Caco-2 (cell line): ENCODE measurements around the gene ERMN. TPM values are rescaled to one million over a fixed set of nuclear protein-coding genes. Genes with fewer than 3 reads are reported as not detected.

Experiments
- BruUV-seq: library from RNA; stranded (reverse); fragments of 400-500 nt; replicated peaks from 2 replicates; lab custom pipeline; 2021; lab: Mats Ljungman, UMichigan
- CTCF ChIA-PET: fragments of 300-600 bp; sonication (Branson Sonifier 250); formaldehyde crosslinking; loops from one replicate; lab custom pipeline; 2022; ENCODE audit warnings: antibody characterized with exemption; lab: Charles Lee
- POLR2A ChIA-PET: fragments of 300-600 bp; sonication (Branson Sonifier 250); formaldehyde crosslinking; loops from one replicate; lab custom pipeline; 2022; ENCODE audit warnings: antibody characterized with exemption; lab: Charles Lee
- DNase-seq, 2 experiments: peaks; one replicate each; pipeline versions ENCODE4 v3.0.0 to v3.0.0-alpha.2; 2020 to 2022
- H3K27me3 ChIP-seq: replicated peaks from 2 replicates; pipeline ENCODE4 v1.6.0; 2011; ENCODE audit warnings: low read length; ENCODE audit not compliant: control insufficient read depth, insufficient read depth
- H3K36me3 ChIP-seq: 2 replicates; pipeline ENCODE4 v1.5.1; 2011; ENCODE audit warnings: low read length; ENCODE audit not compliant: control insufficient read depth, insufficient read depth
- H3K4me1 ChIP-seq: fragments of 250-450 bp; sonication (Bioruptor Pico); 2 replicates; pipeline ENCODE4 v1.5.1; 2020; ENCODE audit warnings: mild to moderate bottlenecking
- H3K4me3 ChIP-seq: 2 replicates; pipeline ENCODE4 v1.5.1; 2011; ENCODE audit warnings: low read depth, mild to moderate bottlenecking, control low read depth, low read length
- H3K9me3 ChIP-seq: fragments of 250-450 bp; sonication (Bioruptor Pico); 2 replicates; pipeline ENCODE4 v1.5.1; 2020; ENCODE audit warnings: mild to moderate bottlenecking, moderate library complexity
- H3K27ac Mint-ChIP-seq: one replicate; pipeline ENCODE4 v1.8.0; 2022; ENCODE audit warnings: mixed read lengths; ENCODE audit not compliant: unreplicated experiment
- H3K27me3 Mint-ChIP-seq: one replicate; pipeline ENCODE4 v1.8.0; 2022; ENCODE audit warnings: mixed read lengths; ENCODE audit not compliant: insufficient read depth, unreplicated experiment
- H3K36me3 Mint-ChIP-seq: one replicate; pipeline ENCODE4 v1.8.0; 2022; ENCODE audit warnings: mild to moderate bottlenecking, mixed read lengths; ENCODE audit not compliant: insufficient read depth, unreplicated experiment
- H3K4me1 Mint-ChIP-seq: one replicate; pipeline ENCODE4 v1.8.0; 2022; ENCODE audit warnings: low read depth, mixed read lengths; ENCODE audit not compliant: unreplicated experiment
- H3K4me3 Mint-ChIP-seq: one replicate; pipeline ENCODE4 v1.8.0; 2022; ENCODE audit warnings: mild to moderate bottlenecking, moderate library complexity, mixed read lengths; ENCODE audit not compliant: unreplicated experiment
- H3K9me3 Mint-ChIP-seq: one replicate; pipeline ENCODE4 v1.8.0; 2022; ENCODE audit warnings: mixed read lengths; ENCODE audit not compliant: unreplicated experiment
- intact Hi-C: fragments of 100-400 bp; cut with micrococcal nuclease; formaldehyde crosslinking; loops from one replicate; pipeline ENCODE4 v1.10.0; 2022; ENCODE audit not compliant: unreplicated experiment
- total RNA-seq: library from RNA; stranded (reverse); gene quantifications from 2 replicates; pipeline ENCODE4 v1.2.3, GENCODE V29; 2022
- TF ChIP-seq, protein P1 (sequence below), 2 experiments: fragments of 200-600 bp in 1 of 2; IDR thresholded peaks; 1 replicate in 1 of 2; 2 replicates in 1 of 2; pipeline versions ENCODE4 v1.5.1 to v1.8.0; 2011 to 2022; ENCODE audit warnings: antibody characterized with exemption in 1 of 2, control low read depth in 1 of 2, inconsistent platforms in 1 of 2, low read depth in 1 of 2, low read length in 1 of 2, mild to moderate bottlenecking in 1 of 2, moderate library complexity in 1 of 2; ENCODE audit not compliant: insufficient read depth in 1 of 2, severe bottlenecking in 1 of 2, unreplicated experiment in 1 of 2

Gene ERMN
- total RNA-seq, 1 experiment from 2014 or later, result 0.61 TPM

DNA sequence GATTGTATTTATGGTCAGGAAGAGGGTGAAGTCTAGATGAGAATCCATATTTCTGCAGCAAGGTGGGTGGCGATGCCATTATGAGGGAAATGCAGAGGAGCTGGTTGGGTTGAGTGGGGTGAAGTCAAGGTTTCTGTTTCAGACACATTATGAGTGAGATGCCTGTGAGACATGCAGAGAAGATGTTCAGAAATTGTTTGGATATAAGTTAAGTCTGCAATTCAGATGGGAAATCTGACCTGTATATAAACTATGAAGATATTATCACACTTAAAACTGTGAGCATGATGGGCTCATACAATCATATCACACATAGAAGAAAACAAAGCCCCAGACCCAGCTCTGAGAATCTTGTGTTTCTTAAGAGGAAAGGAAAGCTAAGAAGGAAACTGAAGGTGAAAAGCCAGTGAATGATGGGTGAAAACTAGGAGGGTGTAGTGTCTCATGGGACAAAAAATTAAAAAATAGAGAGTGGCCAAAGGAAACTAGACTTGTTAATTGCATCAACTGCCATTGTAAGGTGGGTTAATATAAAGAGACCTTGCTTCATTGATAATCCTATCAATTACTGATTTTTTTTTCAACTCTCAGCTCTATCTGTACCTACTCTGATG is 53.9 kb downstream of the ERMN start:
- H3K9me3 Mint-ChIP-seq, result no peaks in the 10 kb centered on the region
- H3K27me3 Mint-ChIP-seq, result no peaks in the 10 kb centered on the region
- no peak overlapping the region for H3K4me3 Mint-ChIP-seq
- no peak for DNase-seq
- no peaks in the 10 kb centered on the region for H3K36me3 Mint-ChIP-seq
- intact Hi-C loops, result no loop called here
- H3K27ac Mint-ChIP-seq, result no peak overlapping the region
- Histone ChIP-seq H3K36me3 (no peaks in the 10 kb centered on the region), H3K4me3 (no peak overlapping the region), H3K4me1 (no peaks in the 10 kb centered on the region), H3K27me3 (no peaks in the 10 kb centered on the region), H3K9me3 (no peaks in the 10 kb centered on the region)
- BruUV-seq, result no TSS peak
- CTCF ChIA-PET, result no interaction called here
- POLR2A ChIA-PET, result no interaction called here
- H3K4me1 Mint-ChIP-seq, result no peaks in the 10 kb centered on the region
- TF ChIP-seq, protein P1, sequence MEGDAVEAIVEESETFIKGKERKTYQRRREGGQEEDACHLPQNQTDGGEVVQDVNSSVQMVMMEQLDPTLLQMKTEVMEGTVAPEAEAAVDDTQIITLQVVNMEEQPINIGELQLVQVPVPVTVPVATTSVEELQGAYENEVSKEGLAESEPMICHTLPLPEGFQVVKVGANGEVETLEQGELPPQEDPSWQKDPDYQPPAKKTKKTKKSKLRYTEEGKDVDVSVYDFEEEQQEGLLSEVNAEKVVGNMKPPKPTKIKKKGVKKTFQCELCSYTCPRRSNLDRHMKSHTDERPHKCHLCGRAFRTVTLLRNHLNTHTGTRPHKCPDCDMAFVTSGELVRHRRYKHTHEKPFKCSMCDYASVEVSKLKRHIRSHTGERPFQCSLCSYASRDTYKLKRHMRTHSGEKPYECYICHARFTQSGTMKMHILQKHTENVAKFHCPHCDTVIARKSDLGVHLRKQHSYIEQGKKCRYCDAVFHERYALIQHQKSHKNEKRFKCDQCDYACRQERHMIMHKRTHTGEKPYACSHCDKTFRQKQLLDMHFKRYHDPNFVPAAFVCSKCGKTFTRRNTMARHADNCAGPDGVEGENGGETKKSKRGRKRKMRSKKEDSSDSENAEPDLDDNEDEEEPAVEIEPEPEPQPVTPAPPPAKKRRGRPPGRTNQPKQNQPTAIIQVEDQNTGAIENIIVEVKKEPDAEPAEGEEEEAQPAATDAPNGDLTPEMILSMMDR (IDR thresholded peaks at IDR 0.05; ENCODE audit: insufficient read depth in 1 of 2, low read depth in 1 of 2, low read length in 1 of 2, severe bottlenecking in 1 of 2, unreplicated experiment in 1 of 2), result no peak

DNA sequence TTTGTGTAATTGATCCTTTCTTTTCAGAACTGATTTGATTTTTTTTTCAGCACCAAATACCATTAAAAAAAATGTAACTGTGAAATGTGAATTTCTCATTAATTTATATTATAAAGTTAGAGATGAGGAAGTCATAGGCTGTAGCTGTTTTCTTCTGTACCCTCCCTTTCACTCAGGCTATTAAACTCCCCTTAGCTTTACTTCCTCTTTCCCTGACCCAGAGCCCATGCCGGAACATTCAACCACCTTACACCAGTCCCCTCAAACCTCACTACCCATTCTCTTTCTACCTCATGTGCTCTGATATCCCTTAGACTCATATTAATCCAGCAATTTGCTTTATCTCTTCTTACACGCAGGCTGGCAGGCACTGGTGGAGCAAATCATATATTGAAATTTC is 55.7 kb downstream of the ERMN start:
- no peaks in the 10 kb centered on the region for H3K27me3 ChIP-seq
- intact Hi-C loops, result no loop called here
- DNase-seq, result no peak
- H3K4me1 ChIP-seq, result no peaks in the 10 kb centered on the region
- no peaks in the 10 kb centered on the region for H3K9me3 ChIP-seq
- Mint-ChIP-seq H3K36me3 (no peaks in the 10 kb centered on the region), H3K27me3 (no peaks in the 10 kb centered on the region), H3K9me3 (no peaks in the 10 kb centered on the region), H3K27ac (no peak overlapping the region), H3K4me3 (no peak overlapping the region), H3K4me1 (peaks cover 6% of the 10 kb centered on the region)
- H3K4me3 ChIP-seq, result no peak overlapping the region
- ChIA-PET POLR2A (no interaction called here), CTCF (no interaction called here)
- TF ChIP-seq, protein P1 (IDR thresholded peaks at IDR 0.05; ENCODE audit: insufficient read depth in 1 of 2, low read depth in 1 of 2, low read length in 1 of 2, severe bottlenecking in 1 of 2, unreplicated experiment in 1 of 2), result no peak
- H3K36me3 ChIP-seq, result no peaks in the 10 kb centered on the region
- no TSS peak for BruUV-seq

DNA sequence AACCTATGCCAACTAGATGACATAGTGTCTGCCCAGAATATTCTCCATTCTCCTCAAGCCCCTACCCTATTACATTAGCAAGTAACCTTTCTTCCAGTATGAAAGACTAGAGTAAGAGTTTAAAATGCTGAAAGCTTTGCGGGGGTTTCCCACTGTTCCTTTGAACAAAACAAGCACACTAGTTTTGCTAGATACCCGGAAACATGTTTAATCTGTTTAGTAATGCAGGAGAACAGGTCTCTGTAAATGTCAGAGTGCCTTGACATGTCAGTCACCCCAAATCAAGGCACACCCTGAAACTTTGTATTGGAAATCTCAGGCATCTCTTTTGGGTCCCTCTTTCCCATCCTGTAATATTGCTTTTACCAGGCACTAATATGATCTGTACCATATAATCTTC is 56.6 kb downstream of the ERMN start:
- H3K36me3 ChIP-seq, result no peaks in the 10 kb centered on the region
- no peaks in the 10 kb centered on the region; the same call in 1 of the 2 replicates for H3K4me1 ChIP-seq
- H3K27me3 ChIP-seq, result no peaks in the 10 kb centered on the region
- ChIA-PET CTCF (no interaction called here), POLR2A (no interaction called here)
- DNase-seq, result no peak
- no peak overlapping the region for H3K4me3 ChIP-seq
- H3K4me3 Mint-ChIP-seq, result no peak overlapping the region
- no peaks in the 10 kb centered on the region for H3K36me3 Mint-ChIP-seq
- intact Hi-C loops, result no loop called here
- peaks cover 6% of the 10 kb centered on the region for H3K4me1 Mint-ChIP-seq
- H3K27me3 Mint-ChIP-seq, result no peaks in the 10 kb centered on the region
- H3K9me3 Mint-ChIP-seq, result no peaks in the 10 kb centered on the region
- BruUV-seq, result no TSS peak
- no peaks in the 10 kb centered on the region for H3K9me3 ChIP-seq
- TF ChIP-seq, protein P1 (IDR thresholded peaks at IDR 0.05; ENCODE audit: insufficient read depth in 1 of 2, low read depth in 1 of 2, low read length in 1 of 2, severe bottlenecking in 1 of 2, unreplicated experiment in 1 of 2), result no peak
- no peak overlapping the region for H3K27ac Mint-ChIP-seq

Other genes starting within 250 kb of the ERMN start
- 6.8 TPM in 2 replicates for gene GALNT5, start 68.1 kb downstream of the ERMN start, total RNA-seq
- 0.26 and 1.1 TPM in 2 replicates for gene CYTIP, start 118.3 kb upstream of the ERMN start, total RNA-seq